B cell (primary cell): ENCODE results near the gene MAML2.

Experiments used
- EZH2 ChIP-seq: IDR thresholded peaks from 2 replicates; pipeline ENCODE4 v1.6.1; 2012; ENCODE audit warnings: borderline replicate concordance, low read depth, mild to moderate bottlenecking, moderate library complexity, low read length; ENCODE audit not compliant: insufficient read depth, poor library complexity, severe bottlenecking
- TF ChIP-seq, protein P1 (sequence below): fragments of 200-600 bp; IDR thresholded peaks from one replicate; pipeline ENCODE4 v1.8.0; 2022; ENCODE audit warnings: antibody characterized with exemption, mild to moderate bottlenecking

DNA sequence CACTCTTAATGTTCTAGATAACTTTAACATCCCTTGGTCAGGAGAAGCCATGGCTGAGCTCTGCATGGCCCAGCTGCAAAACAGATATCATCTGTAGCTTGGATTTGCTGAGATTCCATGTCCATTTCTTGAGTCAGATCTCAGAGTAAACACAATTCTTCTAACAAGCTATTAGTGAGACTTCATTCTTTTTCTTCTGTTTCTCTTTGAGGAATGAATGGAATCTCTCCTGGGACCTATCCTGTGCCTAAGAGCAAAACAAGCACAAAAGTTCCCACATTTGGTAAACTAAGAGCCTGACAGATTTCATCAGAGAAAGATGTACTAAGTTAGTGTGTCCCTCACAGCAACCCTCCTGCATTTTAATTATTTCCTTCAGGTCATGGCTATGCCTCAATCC, 142.8 kb downstream of the MAML2 start:
- TF ChIP-seq, protein P1, sequence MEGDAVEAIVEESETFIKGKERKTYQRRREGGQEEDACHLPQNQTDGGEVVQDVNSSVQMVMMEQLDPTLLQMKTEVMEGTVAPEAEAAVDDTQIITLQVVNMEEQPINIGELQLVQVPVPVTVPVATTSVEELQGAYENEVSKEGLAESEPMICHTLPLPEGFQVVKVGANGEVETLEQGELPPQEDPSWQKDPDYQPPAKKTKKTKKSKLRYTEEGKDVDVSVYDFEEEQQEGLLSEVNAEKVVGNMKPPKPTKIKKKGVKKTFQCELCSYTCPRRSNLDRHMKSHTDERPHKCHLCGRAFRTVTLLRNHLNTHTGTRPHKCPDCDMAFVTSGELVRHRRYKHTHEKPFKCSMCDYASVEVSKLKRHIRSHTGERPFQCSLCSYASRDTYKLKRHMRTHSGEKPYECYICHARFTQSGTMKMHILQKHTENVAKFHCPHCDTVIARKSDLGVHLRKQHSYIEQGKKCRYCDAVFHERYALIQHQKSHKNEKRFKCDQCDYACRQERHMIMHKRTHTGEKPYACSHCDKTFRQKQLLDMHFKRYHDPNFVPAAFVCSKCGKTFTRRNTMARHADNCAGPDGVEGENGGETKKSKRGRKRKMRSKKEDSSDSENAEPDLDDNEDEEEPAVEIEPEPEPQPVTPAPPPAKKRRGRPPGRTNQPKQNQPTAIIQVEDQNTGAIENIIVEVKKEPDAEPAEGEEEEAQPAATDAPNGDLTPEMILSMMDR, result no peak
- TF ChIP-seq EZH2, result no peak
